ENCODE measurements around the gene PLXDC1.

GRCh38 chr17:39155654-39156053, 4.2 kb upstream of the PLXDC1 start:
- no peak for TF ChIP-seq ZNF768 (CRISPR knock-in tag; IDR thresholded peaks at IDR 0.05)
- no peak for TF ChIP-seq POLR2AphosphoS5 (IDR thresholded peaks at IDR 0.05; ENCODE audit: low read depth, low read length)
- TF ChIP-seq JUN (CRISPR knock-in tag; IDR thresholded peaks at IDR 0.05): no peak
- TF ChIP-seq AGO1 (IDR thresholded peaks at IDR 0.05; ENCODE audit: low read depth, low read length, poor library complexity, severe bottlenecking): no peak
- no peak for TF ChIP-seq ZNF589 (CRISPR knock-in tag; conservative IDR thresholded peaks at IDR 0.05)
- TF ChIP-seq PRDM10 (CRISPR knock-in tag; IDR thresholded peaks at IDR 0.05; ENCODE audit: low read depth): no peak
- no peak for TF ChIP-seq IKZF4 (CRISPR knock-in tag; IDR thresholded peaks at IDR 0.05; ENCODE audit: borderline replicate concordance, low read depth, not compliant biosample characterization)
- TF ChIP-seq MAX (IDR thresholded peaks at IDR 0.05): no peak
- no peak for TF ChIP-seq ZNF260 (CRISPR knock-in tag; IDR thresholded peaks at IDR 0.05; ENCODE audit: borderline replicate concordance, low read depth)
